Measurements from ENCODE around the gene CASQ1.

Gene CASQ1

DNA sequence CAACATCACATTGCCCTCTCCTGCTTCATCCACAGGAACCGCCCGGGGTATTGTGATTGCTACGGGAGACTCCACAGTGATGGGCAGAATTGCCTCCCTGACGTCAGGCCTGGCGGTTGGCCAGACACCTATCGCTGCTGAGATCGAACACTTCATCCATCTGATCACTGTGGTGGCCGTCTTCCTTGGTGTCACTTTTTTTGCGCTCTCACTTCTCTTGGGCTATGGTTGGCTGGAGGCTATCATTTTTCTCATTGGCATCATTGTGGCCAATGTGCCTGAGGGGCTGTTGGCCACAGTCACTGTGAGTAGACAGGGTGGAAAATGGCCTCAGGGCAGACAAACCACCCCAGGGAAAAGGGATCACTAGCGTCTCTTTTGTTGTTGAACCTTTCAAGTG is 26.3 kb upstream of the CASQ1 start:
- TF ChIP-seq, protein P1, sequence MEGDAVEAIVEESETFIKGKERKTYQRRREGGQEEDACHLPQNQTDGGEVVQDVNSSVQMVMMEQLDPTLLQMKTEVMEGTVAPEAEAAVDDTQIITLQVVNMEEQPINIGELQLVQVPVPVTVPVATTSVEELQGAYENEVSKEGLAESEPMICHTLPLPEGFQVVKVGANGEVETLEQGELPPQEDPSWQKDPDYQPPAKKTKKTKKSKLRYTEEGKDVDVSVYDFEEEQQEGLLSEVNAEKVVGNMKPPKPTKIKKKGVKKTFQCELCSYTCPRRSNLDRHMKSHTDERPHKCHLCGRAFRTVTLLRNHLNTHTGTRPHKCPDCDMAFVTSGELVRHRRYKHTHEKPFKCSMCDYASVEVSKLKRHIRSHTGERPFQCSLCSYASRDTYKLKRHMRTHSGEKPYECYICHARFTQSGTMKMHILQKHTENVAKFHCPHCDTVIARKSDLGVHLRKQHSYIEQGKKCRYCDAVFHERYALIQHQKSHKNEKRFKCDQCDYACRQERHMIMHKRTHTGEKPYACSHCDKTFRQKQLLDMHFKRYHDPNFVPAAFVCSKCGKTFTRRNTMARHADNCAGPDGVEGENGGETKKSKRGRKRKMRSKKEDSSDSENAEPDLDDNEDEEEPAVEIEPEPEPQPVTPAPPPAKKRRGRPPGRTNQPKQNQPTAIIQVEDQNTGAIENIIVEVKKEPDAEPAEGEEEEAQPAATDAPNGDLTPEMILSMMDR (IDR thresholded peaks at IDR 0.05; ENCODE audit: unreplicated experiment in 3 of 3) = no peak
- no peak overlapping the region for H3K4me3 Mint-ChIP-seq
- no peaks in the 10 kb centered on the region for H3K9me3 Mint-ChIP-seq
- H3K4me1 Mint-ChIP-seq = peaks cover 23% of the 10 kb centered on the region
- H3K27ac Mint-ChIP-seq = no peak overlapping the region
- peaks cover 11% of the 10 kb centered on the region for H3K27me3 Mint-ChIP-seq (ENCODE audit: low read depth)
- H3K36me3 Mint-ChIP-seq (ENCODE audit: low read depth) = no peaks in the 10 kb centered on the region

DNA sequence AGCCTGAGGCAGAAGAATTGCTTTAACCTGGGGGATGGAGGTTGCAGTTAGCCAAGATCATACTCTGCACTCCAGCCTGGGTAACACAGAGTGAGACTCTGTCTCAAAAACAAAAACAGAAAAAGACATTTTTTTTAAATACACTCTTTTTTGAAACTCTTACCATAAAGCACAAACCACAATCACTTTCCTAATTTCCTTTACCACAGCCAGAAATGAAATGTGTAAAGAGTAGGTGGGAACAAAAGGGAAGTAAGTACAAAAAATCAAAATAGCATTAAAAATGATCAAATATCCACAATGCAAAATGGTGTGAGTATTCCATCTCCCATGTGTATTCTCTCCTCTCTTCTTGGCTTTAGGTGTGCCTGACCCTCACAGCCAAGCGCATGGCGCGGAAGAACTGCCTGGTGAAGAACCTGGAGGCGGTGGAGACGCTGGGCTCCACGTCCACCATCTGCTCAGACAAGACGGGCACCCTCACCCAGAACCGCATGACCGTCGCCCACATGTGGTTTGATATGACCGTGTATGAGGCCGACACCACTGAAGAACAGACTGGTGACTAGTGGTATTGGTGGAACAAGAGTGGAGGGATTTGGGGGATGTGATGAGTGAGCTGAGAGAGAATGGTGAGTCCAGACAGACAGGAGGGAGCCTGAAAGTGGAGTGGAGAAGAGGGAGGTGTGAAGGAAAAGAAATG is 24.1 kb upstream of the CASQ1 start:
- Mint-ChIP-seq H3K4me1 (peaks cover 30% of the 10 kb centered on the region), H3K27ac (peak overlapping the region in 1 of 3 experiments; percentile 1), H3K36me3 (ENCODE audit: low read depth) (no peaks in the 10 kb centered on the region), H3K27me3 (ENCODE audit: low read depth) (peaks cover 19% of the 10 kb centered on the region), H3K9me3 (no peaks in the 10 kb centered on the region), H3K4me3 (no peak overlapping the region)
- TF ChIP-seq, protein P1 (IDR thresholded peaks at IDR 0.05; ENCODE audit: unreplicated experiment in 3 of 3) = no peak

DNA sequence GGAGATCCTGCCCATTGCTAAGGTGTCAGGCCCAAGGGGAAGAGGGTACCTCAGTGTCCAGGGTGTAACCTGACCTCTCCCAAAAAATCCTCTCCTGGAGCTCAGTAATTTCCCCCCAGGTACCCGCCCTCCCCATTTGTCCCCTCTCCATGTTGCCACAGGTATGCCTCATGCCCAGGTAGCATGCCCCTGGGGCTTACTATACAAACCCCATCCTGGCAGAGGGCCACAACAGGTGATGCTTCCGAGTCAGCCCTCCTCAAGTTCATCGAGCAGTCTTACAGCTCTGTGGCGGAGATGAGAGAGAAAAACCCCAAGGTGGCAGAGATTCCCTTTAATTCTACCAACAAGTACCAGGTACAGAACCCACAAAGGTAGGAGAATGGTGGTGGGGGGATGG is 23.3 kb upstream of the CASQ1 start:
- Mint-ChIP-seq H3K4me1 (peaks cover 30% of the 10 kb centered on the region), H3K36me3 (ENCODE audit: low read depth) (no peaks in the 10 kb centered on the region), H3K27me3 (ENCODE audit: low read depth) (peaks cover 20% of the 10 kb centered on the region), H3K4me3 (no peak overlapping the region), H3K27ac (peak overlapping the region in 2 of 3 experiments; percentile 43 to 50), H3K9me3 (no peaks in the 10 kb centered on the region)
- TF ChIP-seq, protein P1 (IDR thresholded peaks at IDR 0.05; ENCODE audit: unreplicated experiment in 3 of 3) = no peak

DNA sequence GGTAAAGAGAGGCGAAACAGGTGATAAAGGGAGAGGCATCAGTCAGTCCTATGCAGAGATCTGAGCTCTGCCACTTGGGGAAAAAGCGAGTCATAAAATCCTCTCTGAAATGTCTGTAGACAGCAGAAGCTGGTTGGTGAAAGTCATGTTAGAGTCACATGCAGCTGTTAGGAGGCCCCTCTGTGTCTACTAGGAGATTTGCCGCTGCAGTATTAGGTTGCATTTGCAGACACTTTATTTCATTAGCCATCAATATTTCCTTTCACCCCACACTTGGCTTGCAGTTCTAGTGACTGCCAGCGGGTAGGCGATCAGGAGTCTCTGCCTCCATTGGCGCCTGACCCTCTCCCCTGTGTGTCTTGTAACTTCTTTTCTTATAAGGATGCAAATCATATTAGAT is 22.8 kb upstream of the CASQ1 start:
- H3K4me1 Mint-ChIP-seq = peaks cover 30% of the 10 kb centered on the region
- no peaks in the 10 kb centered on the region for H3K36me3 Mint-ChIP-seq (ENCODE audit: low read depth)
- TF ChIP-seq, protein P1 (IDR thresholded peaks at IDR 0.05; ENCODE audit: unreplicated experiment in 3 of 3) = no peak
- peak overlapping the region; percentile 18 to 59 (median 50) for H3K27ac Mint-ChIP-seq
- no peaks in the 10 kb centered on the region for H3K9me3 Mint-ChIP-seq
- peaks cover 20% of the 10 kb centered on the region for H3K27me3 Mint-ChIP-seq (ENCODE audit: low read depth)
- H3K4me3 Mint-ChIP-seq = no peak overlapping the region

DNA sequence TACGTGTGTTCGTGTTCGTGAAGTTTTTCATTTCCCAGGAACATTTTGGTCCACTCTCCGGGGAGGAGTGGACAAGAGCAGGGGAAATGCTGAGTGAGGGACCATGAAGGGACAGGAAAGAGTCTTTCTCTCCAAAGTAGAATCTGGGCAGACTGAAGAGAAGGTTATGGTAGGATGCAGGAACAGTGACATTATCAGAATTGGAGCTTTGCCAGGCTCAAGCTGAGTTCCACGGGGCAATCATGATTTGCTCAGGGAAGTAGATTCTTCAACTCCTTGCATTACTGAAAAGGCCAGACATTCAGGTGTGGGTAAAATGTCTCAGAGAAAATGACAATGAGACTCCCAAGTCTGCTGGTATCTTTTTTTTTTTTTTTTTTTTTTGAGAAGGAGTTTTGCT is 22.4 kb upstream of the CASQ1 start:
- no peaks in the 10 kb centered on the region for H3K36me3 Mint-ChIP-seq (ENCODE audit: low read depth)
- H3K27me3 Mint-ChIP-seq (ENCODE audit: low read depth) = peaks cover 20% of the 10 kb centered on the region
- H3K9me3 Mint-ChIP-seq = no peaks in the 10 kb centered on the region
- H3K4me3 Mint-ChIP-seq = no peak overlapping the region
- H3K4me1 Mint-ChIP-seq = peaks cover 30% of the 10 kb centered on the region
- H3K27ac Mint-ChIP-seq = peak overlapping the region; percentile 18 to 59 (median 34)
- TF ChIP-seq, protein P1 (IDR thresholded peaks at IDR 0.05; ENCODE audit: unreplicated experiment in 3 of 3) = no peak
